Measurements from ENCODE around the gene SAP30BP.

The SAP30BP gene

DNA sequence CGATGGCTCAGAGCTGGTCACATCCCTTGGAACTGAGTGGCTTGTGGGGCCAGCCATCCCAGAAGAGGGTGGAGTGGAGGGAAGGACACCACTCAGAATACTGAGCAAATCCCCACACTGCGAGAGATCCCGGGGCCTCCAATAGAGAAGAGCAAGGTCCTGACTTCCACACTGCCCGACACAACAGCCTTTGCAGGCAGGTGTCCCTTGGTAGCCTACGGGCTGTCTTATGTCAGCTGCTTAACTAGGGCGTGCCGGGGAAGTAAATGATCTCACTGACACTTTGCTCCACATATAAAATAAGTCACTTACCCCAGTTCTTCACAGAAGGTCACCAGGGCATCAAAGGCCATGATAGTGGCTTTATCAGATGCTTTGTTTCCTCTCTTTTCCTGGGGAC lies 16.3 kb upstream of the SAP30BP start:
- no peak for DNase-seq

DNA sequence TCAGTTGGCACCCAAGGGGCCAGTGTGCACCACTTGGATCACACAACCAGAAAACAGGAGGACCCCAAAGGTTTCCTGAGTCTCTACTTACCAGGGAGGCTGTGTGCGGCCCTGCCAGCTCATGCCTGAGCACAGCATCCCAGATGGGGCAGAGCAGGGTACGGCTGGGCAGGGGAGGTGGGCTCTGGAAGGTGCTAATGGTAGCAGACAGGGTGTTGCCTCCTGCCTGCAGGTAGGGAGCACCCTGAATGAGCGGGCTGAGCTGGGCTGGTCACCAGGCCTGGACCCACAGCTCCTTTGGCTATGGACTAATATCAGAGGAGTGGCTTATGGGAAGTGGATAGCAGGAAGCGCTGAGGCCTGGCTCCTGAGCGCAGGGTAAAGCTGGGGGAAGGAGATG lies 14.8 kb upstream of the SAP30BP start:
- no peak for DNase-seq

DNA sequence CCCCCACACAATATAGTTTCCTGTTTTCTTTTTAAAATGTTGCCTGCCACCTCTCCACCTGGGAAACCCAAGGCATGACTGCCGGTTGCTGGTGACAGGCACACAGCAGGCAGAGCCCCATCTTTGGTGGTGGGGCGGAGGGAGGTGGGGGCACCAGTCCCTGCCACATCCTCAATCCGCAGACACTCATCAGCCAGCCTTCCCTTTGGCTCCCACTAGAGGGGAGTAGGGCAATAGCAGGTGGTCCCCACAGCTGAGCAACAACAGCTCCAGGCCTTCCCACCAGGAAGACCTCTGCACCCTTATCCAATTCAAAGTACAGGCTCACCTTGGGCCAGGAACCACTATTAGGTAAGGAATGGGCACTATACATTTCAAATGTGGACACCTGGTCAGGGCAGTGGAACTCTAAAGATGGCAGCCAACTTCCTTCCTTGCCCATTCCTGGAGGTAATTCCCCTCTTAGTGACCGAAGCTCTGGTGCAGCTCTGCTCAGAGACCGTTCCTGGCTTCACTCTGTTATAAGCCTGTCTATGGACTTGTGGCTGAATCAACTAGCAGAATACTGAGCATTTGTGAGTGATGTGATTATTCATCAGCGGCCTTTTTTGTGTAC lies 14.1 kb upstream of the SAP30BP start:
- peak; percentile 17 to 41 for DNase-seq

DNA sequence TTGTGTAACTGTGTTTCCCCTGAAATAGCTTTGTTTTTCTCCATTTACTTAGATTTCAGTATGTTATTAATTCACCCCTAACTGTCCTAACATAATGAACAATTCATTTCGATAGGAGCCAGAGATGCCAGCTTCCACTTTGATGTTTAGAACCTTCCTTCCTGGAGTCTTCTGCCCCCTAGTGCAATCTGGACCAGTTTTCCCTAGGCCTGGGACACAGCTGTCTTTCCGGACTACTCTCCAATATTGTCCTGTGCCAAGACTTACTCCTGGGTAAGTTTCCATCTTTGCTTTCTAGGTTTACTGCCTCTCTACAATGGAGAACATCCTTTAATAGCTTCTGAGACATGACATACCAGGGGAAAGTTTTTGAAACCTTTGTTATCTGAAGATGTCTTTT lies 13.0 kb upstream of the SAP30BP start:
- no peak for DNase-seq

DNA sequence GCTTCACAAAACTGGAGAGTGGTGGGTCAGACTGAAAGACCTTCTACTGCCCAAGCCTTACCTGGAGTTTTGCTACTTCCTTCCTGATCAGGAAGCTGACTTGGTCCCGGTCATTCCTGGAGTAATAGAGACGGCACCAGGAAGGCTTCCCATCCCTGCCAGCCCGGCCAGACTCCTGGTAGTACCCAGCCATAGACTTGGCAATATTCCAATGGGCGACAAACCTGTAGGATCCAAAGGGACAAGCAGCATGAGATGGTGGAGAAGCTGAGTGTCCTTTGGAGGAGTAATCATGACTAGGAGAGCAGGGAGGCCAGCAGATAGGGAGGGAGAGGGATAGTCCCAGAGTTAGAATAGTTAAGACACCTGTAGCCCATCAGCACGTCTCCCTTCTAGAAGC lies 8.9 kb upstream of the SAP30BP start:
- no peak for DNase-seq

DNA sequence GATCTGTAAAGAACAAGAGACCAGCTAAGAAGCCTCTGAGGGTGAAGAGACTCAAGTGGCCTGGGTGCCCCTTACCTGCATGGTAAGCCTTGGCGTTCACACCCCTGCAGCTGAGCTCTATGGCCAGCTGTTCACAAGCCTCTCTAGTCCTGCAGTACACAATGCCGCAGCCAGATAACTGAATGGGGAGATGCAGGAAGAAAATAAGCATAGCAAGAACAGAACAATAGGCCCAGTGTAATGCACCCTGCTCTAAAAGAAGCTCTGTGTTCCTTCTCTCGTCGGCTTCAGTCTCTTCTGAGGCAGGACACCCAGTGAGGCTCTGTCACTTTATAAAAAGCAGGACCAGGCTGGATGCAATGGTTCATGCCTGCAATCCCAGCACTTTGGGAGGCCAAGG lies 5.6 kb upstream of the SAP30BP start:
- DNase-seq: no peak

DNA sequence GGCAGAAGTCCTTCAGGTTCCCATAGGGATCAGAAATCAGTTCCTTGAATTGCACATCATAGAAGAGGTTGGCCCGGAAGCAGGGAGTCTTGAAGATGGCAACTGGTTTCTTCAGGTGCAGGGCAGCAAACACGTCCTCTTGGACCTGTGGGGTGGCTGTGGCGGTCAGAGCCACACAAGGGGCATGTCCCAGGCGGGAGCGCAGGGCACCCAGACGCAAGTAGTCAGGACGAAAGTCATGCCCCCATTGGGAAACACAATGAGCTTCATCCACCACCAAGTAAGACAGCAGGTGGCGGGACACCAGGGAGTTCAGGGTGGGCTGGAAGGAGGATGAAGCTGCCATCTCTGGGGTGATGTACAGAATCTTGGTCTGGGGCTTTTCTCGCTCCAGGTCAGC lies 4.6 kb upstream of the SAP30BP start:
- no peak for DNase-seq

DNA sequence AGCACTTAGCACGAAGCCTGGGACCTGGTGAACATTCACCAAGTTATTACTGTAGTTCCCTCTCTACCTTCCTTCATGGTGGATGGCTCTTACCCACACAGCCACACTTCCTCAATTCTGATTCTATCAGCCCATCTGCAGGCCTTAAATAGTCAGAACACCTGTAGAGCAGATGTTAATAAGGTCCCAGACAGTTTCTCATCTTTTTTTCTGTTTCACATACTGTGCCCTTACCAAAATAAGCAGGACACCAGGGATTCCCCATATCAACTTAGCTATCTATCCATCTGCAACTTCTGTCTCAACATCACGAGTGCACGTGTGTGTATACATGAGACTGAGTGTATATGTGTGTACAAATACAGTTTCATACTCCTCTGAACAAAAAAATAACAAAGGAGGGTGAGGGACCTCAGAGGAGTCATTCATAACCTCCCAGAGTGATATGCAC lies 3.0 kb upstream of the SAP30BP start:
- no peak for DNase-seq

DNA sequence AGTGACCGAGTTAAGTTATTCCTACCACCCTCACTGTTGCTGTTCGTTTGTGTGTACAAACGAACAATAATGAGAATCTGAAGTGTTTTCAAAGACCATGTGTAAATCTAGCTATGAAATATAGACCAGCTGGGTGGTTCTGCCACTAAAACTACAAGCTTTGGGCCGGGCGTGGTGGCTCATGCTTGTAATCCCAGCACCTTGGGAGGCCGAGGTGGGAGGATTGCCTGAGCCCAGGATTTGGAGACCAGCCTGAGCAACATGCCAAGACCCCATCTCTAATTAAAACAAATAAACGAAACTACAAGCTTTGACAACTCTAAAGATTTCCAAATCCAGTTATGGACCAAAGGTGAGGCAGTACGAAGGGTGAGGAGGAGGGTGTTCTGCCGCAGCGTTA lies 1.2 kb upstream of the SAP30BP start:
- no peak for DNase-seq

DNA sequence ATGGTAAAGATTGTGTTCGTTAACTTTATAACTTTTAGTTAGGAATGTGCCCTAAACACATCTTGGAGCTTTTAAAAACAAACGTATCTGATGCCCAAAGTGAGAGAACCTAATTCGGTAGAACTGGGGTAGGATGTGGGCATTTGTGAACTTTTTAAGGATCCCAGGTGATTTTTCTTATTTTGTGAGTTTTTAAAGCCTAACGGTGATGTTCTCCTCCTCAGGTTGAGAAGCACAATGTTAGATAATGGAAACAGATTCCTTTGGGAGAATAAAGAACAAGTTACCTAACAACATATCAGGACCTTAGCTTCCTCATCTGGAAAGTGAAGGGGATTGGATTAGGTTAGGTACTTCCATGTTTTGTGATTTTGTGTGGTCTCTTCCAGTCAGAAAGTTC lies 687 bp downstream of the SAP30BP start:
- no peak for DNase-seq

DNA sequence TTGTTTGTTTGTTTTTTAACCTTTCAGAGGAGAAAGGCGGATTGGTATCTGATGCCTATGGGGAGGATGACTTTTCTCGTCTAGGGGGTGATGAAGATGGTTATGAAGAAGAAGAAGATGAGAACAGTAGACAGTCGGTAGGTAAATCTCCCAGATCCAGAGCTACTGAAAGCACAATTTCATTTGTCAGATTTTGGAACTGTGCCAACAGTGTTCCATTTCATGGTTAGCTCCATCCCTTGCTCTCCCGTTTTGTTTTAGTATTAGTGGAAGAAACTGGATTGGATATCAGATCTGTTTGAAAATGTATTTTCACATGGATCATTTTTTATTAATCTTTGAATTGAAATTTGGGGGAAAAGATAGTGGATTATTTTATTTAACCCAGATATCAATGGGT lies 1.4 kb downstream of the SAP30BP start:
- DNase-seq: no peak

DNA sequence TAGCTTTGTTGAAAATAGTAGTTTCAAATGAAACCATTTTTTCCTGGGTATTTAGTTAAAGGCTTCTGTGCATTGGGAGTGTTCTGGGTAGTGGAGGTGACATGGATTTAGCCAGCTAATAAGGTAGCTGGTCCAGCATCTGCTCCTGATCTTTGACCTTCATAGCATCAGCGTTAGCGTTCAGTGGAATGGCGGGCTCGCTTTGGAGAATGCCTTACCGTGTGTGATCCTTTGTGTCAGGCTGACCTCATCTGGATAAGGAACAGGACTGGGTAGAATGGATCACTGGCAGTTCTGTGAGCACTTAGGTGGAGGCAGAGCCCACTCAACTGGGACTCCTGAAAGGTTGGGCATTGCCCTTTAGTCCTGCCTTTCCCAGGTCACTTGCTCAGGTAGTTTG lies 3.7 kb downstream of the SAP30BP start:
- no peak for DNase-seq

DNA sequence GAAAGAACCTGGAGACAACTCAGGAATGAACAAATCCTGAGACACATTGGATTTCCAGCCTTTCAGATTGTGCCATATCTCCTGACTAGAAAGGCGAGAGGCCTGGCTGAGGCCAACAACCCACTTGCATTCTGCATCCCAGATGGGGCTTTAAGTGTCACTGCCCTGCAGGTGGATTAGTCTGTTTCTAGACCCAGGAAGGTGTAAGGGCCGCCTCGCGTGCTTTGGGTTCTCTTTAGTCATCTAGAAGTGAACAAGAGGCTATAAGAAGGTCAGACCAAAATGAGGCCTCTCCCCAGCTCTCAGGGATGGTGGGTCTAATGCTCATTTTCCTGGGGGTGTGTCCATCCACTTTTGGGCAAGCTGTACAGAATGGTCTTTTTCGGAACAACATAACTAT lies 4.9 kb downstream of the SAP30BP start:
- no peak for DNase-seq

DNA sequence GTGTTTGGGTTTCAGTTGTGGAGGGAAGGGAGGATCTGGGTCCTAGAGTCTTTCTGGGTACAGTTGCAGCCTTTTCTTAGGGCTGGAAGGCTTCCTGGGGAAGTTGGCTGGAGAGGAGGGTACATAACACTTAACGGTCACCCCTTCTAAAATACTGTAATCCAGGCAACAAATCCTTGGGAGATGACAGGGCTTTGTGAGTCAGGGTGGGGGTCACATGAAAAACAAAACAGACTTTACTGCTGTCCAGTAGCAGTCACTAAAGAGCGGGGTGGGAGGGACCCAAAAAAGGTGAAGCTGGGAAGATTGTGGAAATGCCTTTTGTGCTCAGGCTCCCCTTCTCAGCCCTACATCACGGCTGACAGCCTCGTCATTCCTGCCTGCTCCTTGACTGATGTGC lies 6.3 kb downstream of the SAP30BP start:
- no peak for DNase-seq

DNA sequence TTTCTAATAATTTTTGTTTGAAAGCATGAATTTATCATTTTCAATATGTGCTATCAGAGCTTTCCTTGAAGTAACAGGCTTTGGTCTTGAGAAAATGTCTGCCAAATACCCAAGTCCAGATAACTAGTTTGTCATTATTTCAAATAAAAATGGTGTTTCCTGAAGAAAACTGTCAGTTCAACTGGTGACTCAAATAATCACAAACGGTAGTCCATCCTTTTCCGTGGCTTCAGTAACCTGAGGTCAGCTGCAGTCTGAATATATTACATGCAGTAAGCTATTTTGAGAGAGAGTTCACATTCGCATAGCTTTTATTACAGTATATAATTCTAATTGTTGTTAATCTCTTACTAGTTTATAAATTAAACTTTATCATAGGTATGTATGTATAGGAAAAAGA lies 9.3 kb downstream of the SAP30BP start:
- DNase-seq: no peak

DNA sequence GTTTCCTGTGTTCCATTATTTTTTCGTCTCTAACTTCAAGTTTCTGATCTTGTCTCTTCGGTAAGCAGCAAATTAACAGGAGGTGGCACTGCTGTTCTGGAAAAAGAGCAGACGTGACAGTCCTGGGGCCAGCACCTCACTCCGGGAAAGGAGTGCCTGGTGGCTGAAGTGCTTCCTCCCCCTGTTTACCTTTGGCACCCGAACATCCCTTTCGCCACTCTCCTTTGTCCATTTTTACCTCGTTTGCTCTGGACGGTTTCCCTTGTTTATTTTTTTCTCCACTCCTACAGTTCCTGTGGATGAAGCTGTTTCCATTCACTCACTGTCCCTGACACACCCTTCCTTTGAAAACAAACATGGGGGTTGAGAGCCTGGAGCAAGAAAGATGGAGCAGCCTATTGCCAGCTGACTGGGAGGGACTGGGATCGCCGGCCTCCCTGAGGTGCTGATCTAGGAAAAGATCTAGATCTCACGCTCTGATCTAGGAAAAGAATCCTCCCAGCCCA lies 12.6 kb downstream of the SAP30BP start:
- no peak for DNase-seq

DNA sequence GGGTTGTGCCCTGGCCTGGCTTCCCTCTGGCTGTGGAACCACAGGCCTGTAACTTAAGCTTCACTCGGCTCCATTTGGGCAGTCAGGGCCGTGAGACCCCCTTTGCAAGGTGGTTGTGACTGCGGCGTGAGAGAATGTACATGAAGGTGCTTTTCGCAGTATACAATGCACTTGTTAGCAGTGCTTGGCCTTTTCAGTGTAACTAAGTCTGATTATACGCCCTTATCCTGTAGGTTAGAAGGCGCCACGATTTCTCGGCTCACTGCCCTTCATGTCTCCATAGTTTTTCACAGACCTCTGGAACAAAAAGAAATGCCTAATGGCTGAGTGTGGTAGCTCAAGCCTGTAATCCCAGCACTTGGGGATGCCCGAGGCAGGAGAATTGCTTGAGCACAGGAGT lies 13.3 kb downstream of the SAP30BP start:
- no peak for DNase-seq

DNA sequence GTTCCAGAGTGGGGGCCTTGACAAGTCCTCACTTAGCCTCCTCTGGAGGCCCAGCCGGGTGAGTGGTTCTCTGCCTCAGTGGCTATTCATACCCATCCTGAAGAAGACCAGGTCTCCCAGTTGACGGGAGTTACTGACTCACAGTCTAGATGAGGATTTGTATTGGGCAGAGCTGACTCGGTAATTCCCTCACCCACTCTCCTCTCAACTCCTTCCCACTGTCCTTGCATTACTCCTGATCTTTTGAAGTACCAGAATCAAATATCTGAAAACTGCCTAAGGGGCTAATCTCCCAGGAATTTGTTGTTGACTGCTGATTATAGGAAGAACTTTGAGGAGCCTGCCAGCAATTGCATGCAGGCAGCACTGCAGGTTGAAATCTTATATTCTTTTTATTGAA lies 14.2 kb downstream of the SAP30BP start:
- DNase-seq: no peak

DNA sequence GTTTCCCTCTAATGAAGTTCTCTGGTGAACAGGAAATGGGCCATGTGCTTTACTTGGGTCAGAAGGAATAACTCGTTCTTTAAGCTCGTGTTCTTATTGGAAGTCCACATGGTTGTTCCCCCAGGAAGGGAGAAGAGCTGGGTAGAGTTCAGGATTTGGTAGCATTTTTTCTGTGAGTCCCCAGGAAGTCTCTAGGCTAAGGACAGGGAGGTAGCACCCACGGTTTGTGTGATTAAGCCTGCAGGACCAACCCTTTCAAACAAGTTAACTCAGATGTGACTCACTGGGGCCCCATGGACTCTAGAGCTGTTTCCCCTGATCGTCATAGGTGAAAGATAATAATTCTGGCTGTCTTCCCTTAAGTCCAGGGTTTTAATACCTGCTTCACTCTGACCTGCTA lies 16.4 kb downstream of the SAP30BP start:
- no peak for DNase-seq

DNA sequence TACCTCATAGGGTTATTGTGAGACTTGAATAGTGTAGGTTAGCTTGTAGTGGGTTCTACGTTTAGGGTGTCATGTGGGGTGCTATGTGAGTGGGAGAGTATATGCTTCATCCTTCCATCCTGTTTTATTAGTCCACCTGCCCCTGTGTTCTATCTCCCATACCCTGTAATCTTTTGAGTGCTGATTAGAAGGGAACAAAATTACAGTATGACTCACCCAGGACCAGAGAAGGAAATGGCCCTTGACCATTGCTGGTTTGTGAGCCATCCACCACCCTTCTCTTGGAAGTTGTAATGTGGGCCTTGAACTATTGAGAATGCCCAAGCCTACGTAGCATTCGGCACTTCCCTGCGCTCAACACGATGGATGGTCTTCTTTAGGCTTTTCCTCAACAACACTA lies 17.1 kb downstream of the SAP30BP start:
- DNase-seq: no peak

DNA sequence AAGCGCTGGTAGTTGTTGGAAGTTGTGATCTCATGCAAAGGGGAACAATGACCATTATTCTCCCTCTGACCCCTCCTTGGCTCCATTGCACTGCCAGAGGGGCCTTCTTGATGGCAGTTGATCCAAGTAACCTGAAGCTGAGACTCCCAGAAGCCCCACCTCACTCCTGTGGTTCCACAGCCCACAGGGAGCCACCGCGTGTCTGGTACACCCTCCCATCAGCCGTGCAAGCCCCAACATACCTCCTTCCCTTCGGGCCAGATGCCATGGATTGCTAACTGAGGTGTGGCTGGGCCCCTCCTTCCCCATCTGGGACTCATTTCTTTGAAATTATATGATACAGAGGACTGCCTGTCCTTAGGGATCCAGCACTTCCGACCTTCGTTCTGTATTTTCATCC lies 17.8 kb downstream of the SAP30BP start:
- no peak for DNase-seq

DNA sequence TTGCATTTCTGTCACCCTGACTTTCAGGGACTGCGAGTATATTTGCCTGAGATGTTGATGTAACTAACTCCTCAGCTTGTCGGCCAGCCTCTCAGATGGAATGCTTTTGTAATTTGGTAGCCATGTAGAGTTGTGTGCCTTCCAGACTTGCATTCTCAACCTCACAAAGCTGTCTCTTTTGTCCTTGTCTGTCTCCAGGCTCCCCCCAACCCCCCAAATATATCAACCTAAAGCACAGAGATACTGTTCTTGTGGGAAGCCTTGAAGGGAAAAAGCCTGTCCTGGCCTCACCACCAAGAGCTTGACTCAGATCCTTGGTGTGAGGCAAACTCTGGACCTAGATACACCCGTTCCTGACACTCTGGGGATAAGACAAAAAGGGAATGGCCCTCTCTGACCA lies 18.4 kb downstream of the SAP30BP start:
- no peak for DNase-seq

DNA sequence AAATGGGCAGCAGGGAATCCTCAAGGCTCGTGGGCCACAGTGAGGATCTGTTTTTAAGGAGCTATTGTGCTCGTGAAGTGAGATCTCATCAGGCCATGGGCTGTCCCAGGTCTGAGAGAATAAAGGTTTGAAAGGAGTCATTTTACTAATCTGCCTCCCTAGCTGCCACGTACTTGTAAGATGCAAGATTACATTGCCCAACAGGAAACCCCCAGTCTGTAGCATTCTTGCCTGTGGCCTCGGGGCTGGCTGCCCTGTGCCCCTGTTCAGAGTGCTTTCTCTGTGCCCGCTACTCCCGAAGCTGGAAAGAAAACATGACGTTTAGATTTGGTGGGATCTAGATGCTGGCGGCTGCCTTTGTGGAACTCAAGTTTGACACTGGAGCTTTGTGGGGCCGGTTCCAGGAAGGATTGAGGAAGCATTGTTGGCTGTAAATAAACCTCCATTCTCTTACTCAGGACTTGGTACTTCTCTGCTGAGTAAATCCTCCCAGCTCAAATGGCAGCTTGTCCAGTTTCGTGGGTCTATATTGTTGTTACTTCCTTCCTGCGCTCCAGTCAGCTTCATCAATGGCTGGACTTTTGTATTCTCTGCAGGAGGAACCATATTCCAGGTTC lies 21.2 kb downstream of the SAP30BP start:
- no peak for DNase-seq

DNA sequence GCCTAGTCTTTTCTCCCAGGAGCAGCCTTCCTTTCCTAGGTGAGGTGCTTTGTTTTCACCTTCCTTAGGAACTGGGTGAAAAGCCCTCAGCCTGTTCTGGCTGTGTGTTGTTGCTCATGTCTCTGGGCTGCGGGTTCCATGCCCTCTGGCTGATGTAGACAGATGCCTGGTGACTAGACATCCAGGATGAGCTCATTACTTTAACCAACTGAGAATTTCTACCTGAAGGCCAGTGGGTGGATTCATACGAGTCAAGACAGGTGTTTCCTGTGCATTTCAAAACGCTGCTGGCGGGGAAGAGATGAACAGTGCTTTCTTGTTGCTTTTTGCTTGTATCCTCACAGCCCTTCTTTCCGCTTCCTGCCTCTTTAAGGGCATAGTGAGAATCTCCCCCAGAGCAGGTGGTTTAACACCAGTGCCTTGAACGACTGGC lies 22.3 kb downstream of the SAP30BP start:
- DNase-seq: no peak

DNA sequence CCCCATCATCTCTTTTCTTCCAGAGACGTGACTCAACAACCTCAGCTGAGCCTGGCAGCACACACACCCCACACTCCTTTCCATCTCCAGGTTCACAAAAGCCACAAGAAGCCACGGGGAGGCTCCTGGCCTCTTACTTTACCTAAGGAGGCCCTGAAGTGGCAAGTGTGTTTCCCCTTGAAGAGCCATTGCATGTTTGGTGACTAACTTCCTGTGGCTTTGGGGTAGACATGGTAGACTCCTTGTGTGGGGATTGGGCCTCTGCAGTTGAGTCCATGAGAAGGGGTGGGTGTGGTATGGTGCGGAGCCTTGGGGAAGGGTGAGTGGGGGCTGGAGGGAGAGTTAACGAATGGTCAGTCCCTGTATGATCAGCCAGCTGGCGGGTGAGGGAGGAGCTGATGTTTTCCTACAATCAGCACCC lies 24.2 kb downstream of the SAP30BP start:
- DNase-seq: no peak
